Cortex of kidney (tissue), 1 donor: ENCODE results near the gene SMYD3.

Experiments used
- DNase-seq: peaks from one replicate; lab custom pipeline; 2025; lab: John Stamatoyannopoulos, UW

The SMYD3 gene

GRCh38 chr1:246515390-246516005, 8.4 kb upstream of the SMYD3 start:
- no peak for DNase-seq

GRCh38 chr1:246513619-246514343, 6.7 kb upstream of the SMYD3 start:
- DNase-seq = no peak

- no peak for DNase-seq
Observed at GRCh38 chr1:246513041-246513440, 6.0 kb upstream of the SMYD3 start.

GRCh38 chr1:246512635-246513034, 5.6 kb upstream of the SMYD3 start:
- no peak for DNase-seq

- DNase-seq = no peak
Observed at GRCh38 chr1:246512230-246512629, 5.2 kb upstream of the SMYD3 start.

- DNase-seq = no peak
Observed at GRCh38 chr1:246511203-246511602, 4.1 kb upstream of the SMYD3 start.

GRCh38 chr1:246510147-246511030, 3.3 kb upstream of the SMYD3 start:
- DNase-seq = no peak

GRCh38 chr1:246508897-246509688, 2.0 kb upstream of the SMYD3 start:
- DNase-seq = no peak

GRCh38 chr1:246506367-246506673, 759 bp downstream of the SMYD3 start:
- no peak for DNase-seq

- no peak for DNase-seq
Observed at GRCh38 chr1:246503341-246503740, 3.7 kb downstream of the SMYD3 start.

GRCh38 chr1:246497331-246497915, 9.7 kb downstream of the SMYD3 start:
- DNase-seq = no peak

GRCh38 chr1:246492611-246493245, 14.4 kb downstream of the SMYD3 start:
- DNase-seq = no peak

- no peak for DNase-seq
Observed at GRCh38 chr1:246491551-246492053, 15.5 kb downstream of the SMYD3 start.

GRCh38 chr1:246488674-246489073, 18.4 kb downstream of the SMYD3 start:
- DNase-seq = no peak

GRCh38 chr1:246483569-246483933, 23.5 kb downstream of the SMYD3 start:
- no peak for DNase-seq

GRCh38 chr1:246482805-246483568, 24.1 kb downstream of the SMYD3 start:
- no peak for DNase-seq

GRCh38 chr1:246479061-246479460, 28.0 kb downstream of the SMYD3 start:
- no peak for DNase-seq

- no peak for DNase-seq
Observed at GRCh38 chr1:246477634-246478033, 29.4 kb downstream of the SMYD3 start.

GRCh38 chr1:246476771-246477170, 30.3 kb downstream of the SMYD3 start:
- no peak for DNase-seq

- DNase-seq = no peak
Observed at GRCh38 chr1:246471688-246472087, 35.4 kb downstream of the SMYD3 start.
